Measurements from ENCODE around the gene LENEP. TPM values are rescaled to one million over a fixed set of nuclear protein-coding genes. Genes with fewer than 3 reads are reported as not detected.
"Not testable (repeated sequence)": the region's sequence is repeated elsewhere in the genome, so short reads cannot be mapped to it uniquely, and the experiment has no call there.

The LENEP gene
- total and polyA plus RNA-seq, 5 experiments from 2014 or later: 0.77 to 0.91 TPM; not detected in 3

GRCh38 chr1:154994269-154994587 lies 842 bp downstream of the LENEP start:
- H3K27ac Mint-ChIP-seq: no peak overlapping the region
- no peaks in the 10 kb centered on the region for H3K9me3 Mint-ChIP-seq
- DNase-seq (no peak), ATAC-seq (no peak)
- H3K27me3 Mint-ChIP-seq: peaks cover 0 to 12% (median 0%) of the 10 kb centered on the region in 5 donors
- H3K4me3 Mint-ChIP-seq: no peak overlapping the region
- H3K36me3 Mint-ChIP-seq: peaks cover 0 to 16% (median 3%) of the 10 kb centered on the region in 3 donors
- POLR2A ChIA-PET: interaction anchor here (0.6 to 3.1 kb wide), 9 partner anchors 8 to 619 kb away, joined by 3 to 25 read pairs (median 3); partner anchors contain the start of genes FLAD1, PMVK and PYGO2
- H3K4me1 Mint-ChIP-seq: peaks cover 11 to 33% (median 29%) of the 10 kb centered on the region in 4 donors

GRCh38 chr1:154994591-154994990 lies 1.2 kb downstream of the LENEP start:
- Mint-ChIP-seq H3K36me3 (peaks cover 0 to 12% (median 3%) of the 10 kb centered on the region in 3 donors), H3K4me1 (peaks cover 11 to 30% (median 27%) of the 10 kb centered on the region in 4 donors), H3K9me3 (no peaks in the 10 kb centered on the region), H3K27me3 (peaks cover 0 to 12% (median 0%) of the 10 kb centered on the region in 5 donors), H3K4me3 (no peak overlapping the region), H3K27ac (peak overlapping the region in 1 of 10 donors; percentile 48)
- DNase-seq (no peak), ATAC-seq (no peak)
- POLR2A ChIA-PET: interaction anchor here (0.7 to 3.1 kb wide), 7 partner anchors 8 to 132 kb away, joined by 3 to 25 read pairs (median 3); partner anchors contain the start of genes FLAD1 and PYGO2

DNA sequence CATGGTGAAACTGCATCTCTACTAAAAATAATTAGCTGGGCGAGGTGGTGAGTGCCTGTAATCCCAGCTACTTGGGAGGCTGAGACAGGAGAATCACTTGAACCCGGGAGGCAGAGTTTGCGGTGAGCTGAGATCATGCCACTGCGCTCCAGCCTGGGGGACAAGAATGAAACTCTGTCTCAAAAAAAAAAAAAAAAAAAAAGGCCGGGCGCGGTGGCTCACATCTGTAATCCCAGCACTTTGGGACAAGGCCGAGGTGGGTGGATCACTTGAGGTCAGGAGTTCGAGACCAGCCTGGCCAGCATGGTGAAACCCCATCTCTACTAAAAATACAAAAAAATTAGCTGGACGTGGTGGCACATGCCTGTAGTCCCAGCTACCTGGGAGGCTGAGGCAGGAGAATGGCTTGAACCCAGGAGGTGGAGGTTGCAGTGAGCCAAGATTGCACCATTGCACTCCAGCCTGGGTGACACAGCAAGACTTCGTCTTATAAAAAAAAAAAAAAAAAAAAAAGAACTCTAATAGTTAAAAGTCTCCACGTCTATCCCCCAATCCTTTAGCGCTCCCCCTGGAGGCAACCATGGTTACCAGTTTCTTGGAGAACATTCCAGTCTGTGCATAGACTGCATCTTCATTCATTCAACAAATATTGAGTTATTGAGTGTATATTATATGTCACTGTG lies 2.1 kb downstream of the LENEP start:
- H3K4me1 Mint-ChIP-seq: peaks cover 13 to 33% (median 29%) of the 10 kb centered on the region in 4 donors
- not testable (repeated sequence) for H3K4me3 Mint-ChIP-seq, H3K36me3 Mint-ChIP-seq, DNase-seq, ATAC-seq, H3K9me3 Mint-ChIP-seq
- POLR2A ChIA-PET: interaction anchor here (0.6 to 2.4 kb wide), 7 partner anchors 12 to 715 kb away, joined by 3 to 8 read pairs (median 5); partner anchors contain the start of genes FLAD1 and PYGO2
- peak overlapping the region in 1 of 10 donors; percentile 4 for H3K27ac Mint-ChIP-seq
- H3K27me3 Mint-ChIP-seq: peaks cover 0 to 12% (median 0%) of the 10 kb centered on the region in 5 donors

GRCh38 chr1:154996966-154997701 lies 3.7 kb downstream of the LENEP start:
- POLR2A ChIA-PET: interaction anchor here (0.5 to 2.4 kb wide), 6 partner anchors 14 to 504 kb away, joined by 3 to 8 read pairs (median 4); partner anchors contain the start of genes FLAD1 and PYGO2
- H3K4me1 Mint-ChIP-seq: peaks cover 13 to 38% (median 30%) of the 10 kb centered on the region in 4 donors
- H3K36me3 Mint-ChIP-seq: peaks cover 0 to 2% (median 0%) of the 10 kb centered on the region in 3 donors
- no peaks in the 10 kb centered on the region for H3K9me3 Mint-ChIP-seq
- peak overlapping the region in 5 of 10 donors; percentile 8 to 37 (median 26) for H3K4me3 Mint-ChIP-seq
- ATAC-seq: no peak
- H3K27ac Mint-ChIP-seq: peak overlapping the region in 1 of 10 donors; percentile 11
- peaks cover 0 to 12% (median 0%) of the 10 kb centered on the region in 5 donors for H3K27me3 Mint-ChIP-seq
- DNase-seq: no peak

DNA sequence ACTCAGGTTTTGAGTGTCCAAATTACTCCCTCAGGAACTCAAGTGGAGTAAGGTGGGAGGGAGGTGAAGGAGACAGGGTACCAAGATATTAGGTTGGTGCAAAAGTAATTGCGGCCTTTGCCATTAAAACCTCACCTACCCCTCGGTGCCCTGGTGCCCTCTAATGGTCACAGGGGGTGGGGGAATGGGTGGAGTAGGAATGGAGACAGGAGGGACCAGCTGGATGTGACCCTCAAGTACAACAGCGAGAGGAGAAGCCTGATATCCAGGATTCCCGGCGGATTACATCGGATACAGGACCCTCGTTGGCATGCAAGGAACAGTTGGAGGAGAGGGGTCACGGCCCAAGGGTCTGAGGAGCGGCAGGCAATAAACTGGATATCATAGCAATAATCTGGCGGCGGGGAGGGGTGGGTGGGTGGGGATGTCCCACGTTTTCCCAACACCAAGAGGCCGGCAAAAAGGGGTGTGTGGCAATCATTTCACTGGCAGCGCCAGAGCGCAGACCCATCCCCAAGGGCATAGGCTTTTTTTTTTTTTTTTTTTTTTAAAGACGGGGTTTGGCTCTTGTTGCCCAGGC lies 4.9 kb downstream of the LENEP start:
- H3K4me3 Mint-ChIP-seq: peak overlapping the region in 7 of 10 donors; percentile 30 to 91 (median 39)
- DNase-seq: no peak
- POLR2A ChIA-PET: interaction anchor here (0.6 to 4.2 kb wide), 10 partner anchors 8 to 70 kb away, joined by 3 to 29 read pairs (median 12); partner anchors contain the start of genes CKS1B, FLAD1, PBXIP1 and PMVK

GRCh38 chr1:154998818-154999570 lies 5.6 kb downstream of the LENEP start:
- peak overlapping the region; percentile 70 to 92 (median 86) for H3K4me3 Mint-ChIP-seq
- H3K9me3 Mint-ChIP-seq: no peaks in the 10 kb centered on the region
- peak; percentile 18 to 22 for ATAC-seq
- peak in 9 of 10 donors; percentile 43 to 79 (median 55) for DNase-seq
- H3K27ac Mint-ChIP-seq: peak overlapping the region in 9 of 10 donors; percentile 27 to 89 (median 75)
- POLR2A ChIA-PET: interaction anchor here (0.6 to 4.2 kb wide), 15 partner anchors 9 to 779 kb away, joined by 3 to 29 read pairs (median 6); partner anchors contain the start of genes CKS1B, FLAD1, PBXIP1 and PMVK
- peaks cover 0 to 12% (median 0%) of the 10 kb centered on the region in 5 donors for H3K27me3 Mint-ChIP-seq
- peaks cover 20 to 54% (median 37%) of the 10 kb centered on the region in 4 donors for H3K4me1 Mint-ChIP-seq
- no peaks in the 10 kb centered on the region for H3K36me3 Mint-ChIP-seq

More for the DNA sequence above, 4.9 kb downstream of the LENEP start:
- Mint-ChIP-seq H3K27ac (peak overlapping the region in 1 of 10 donors; percentile 89), H3K4me1 (peaks cover 16 to 47% (median 32%) of the 10 kb centered on the region in 4 donors), H3K9me3 (no peaks in the 10 kb centered on the region), H3K27me3 (peaks cover 0 to 12% (median 0%) of the 10 kb centered on the region in 5 donors), H3K36me3 (no peaks in the 10 kb centered on the region)
- no peak for ATAC-seq

GRCh38 chr1:154999571-155000410 lies 6.4 kb downstream of the LENEP start:
- POLR2A ChIA-PET: interaction anchor here (1.0 to 4.2 kb wide), 15 partner anchors 8 to 779 kb away, joined by 3 to 29 read pairs (median 7); partner anchors contain the start of genes CKS1B, FLAD1, PBXIP1 and PMVK
- Mint-ChIP-seq H3K4me3 (peak overlapping the region; percentile 77 to 92 (median 88)), H3K27ac (peak overlapping the region; percentile 79 to 91 (median 85)), H3K4me1 (peaks cover 24 to 62% (median 44%) of the 10 kb centered on the region in 4 donors), H3K36me3 (no peaks in the 10 kb centered on the region), H3K27me3 (peaks cover 0 to 12% (median 0%) of the 10 kb centered on the region in 5 donors), H3K9me3 (no peaks in the 10 kb centered on the region)
- DNase-seq: peak in 4 of 10 donors; percentile 37 to 48 (median 42)
- peak; percentile 0 to 2 for ATAC-seq

- H3K27me3 Mint-ChIP-seq: peaks cover 0 to 12% (median 0%) of the 10 kb centered on the region in 5 donors
- H3K4me3 Mint-ChIP-seq: peak overlapping the region; percentile 82 to 92 (median 88)
- POLR2A ChIA-PET: interaction anchor here (1.1 to 4.2 kb wide), 10 partner anchors 10 to 780 kb away, joined by 3 to 29 read pairs (median 12); partner anchors contain the start of genes CKS1B, FLAD1, PBXIP1 and PYGO2
- no peaks in the 10 kb centered on the region for H3K9me3 Mint-ChIP-seq
- H3K36me3 Mint-ChIP-seq: no peaks in the 10 kb centered on the region
- no peak for DNase-seq
- peak overlapping the region; percentile 13 to 91 (median 81) for H3K27ac Mint-ChIP-seq
- H3K4me1 Mint-ChIP-seq: peaks cover 24 to 65% (median 47%) of the 10 kb centered on the region in 4 donors
- no peak for ATAC-seq
These were observed 7.0 kb downstream of the LENEP start for GRCh38 chr1:155000411-155000725.

DNA sequence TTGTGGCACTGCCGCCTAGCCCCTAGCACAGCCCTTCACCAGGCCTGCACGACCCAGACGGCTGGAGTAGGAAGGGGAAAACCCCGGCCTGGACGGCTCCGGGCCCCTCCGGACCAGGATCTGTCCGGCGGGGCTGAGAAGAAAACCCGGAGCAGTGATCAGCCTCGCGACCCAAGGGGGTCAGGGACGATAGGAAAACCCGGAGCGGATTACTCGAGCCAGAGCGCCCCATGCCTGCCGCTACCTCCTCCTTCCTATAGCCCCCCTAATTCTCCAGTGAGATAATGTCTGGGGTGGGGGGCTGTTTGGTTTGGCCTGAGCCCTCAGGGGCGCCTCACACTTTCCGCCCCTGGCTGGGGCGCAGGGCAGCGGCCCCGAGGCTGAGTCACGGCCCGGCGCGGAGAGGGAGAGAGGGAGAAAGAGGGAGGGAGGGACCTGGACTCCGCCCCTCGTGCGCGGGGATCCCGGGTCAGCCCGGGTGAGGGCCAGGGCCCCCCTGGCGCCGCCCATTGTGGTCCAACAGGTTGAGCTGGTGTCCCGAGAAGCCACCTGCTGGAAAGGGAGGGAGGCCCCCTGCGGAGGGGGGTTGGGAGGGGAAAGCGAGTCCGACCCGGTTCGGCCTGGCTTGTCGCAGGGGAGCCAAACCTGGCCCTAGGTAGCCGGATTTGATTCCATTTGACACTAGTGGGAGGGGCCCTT lies 7.5 kb downstream of the LENEP start:
- Mint-ChIP-seq H3K27ac (peak overlapping the region; percentile 66 to 94 (median 87)), H3K4me3 (peak overlapping the region; percentile 82 to 94 (median 90)), H3K27me3 (peaks cover 0 to 12% (median 0%) of the 10 kb centered on the region in 5 donors), H3K9me3 (no peaks in the 10 kb centered on the region), H3K4me1 (peaks cover 25 to 70% (median 50%) of the 10 kb centered on the region in 4 donors), H3K36me3 (no peaks in the 10 kb centered on the region)
- POLR2A ChIA-PET: interaction anchor here (0.7 to 4.2 kb wide), 16 partner anchors 8 to 781 kb away, joined by 3 to 29 read pairs (median 5); partner anchors contain the start of genes CKS1B, FLAD1, LENEP and PBXIP1
- peak; percentile 34 to 41 for ATAC-seq
- peak; percentile 38 to 79 (median 62) for DNase-seq

- Mint-ChIP-seq H3K9me3 (no peaks in the 10 kb centered on the region), H3K4me1 (peaks cover 29 to 74% (median 52%) of the 10 kb centered on the region in 4 donors), H3K36me3 (no peaks in the 10 kb centered on the region), H3K27me3 (peaks cover 0 to 7% (median 0%) of the 10 kb centered on the region in 5 donors), H3K4me3 (peak overlapping the region; percentile 82 to 94 (median 90)), H3K27ac (peak overlapping the region in 9 of 10 donors; percentile 66 to 94 (median 87))
- POLR2A ChIA-PET: interaction anchor here (0.7 to 4.2 kb wide), 9 partner anchors 8 to 65 kb away, joined by 3 to 29 read pairs (median 5); partner anchors contain the start of genes CKS1B, LENEP, PBXIP1 and PMVK
- peak in 2 of 10 donors; percentile 58 to 66 for DNase-seq
- no peak for ATAC-seq
These were observed 8.0 kb downstream of the LENEP start for GRCh38 chr1:155001425-155001674.
